HEK293 (cell line): Measurements from ENCODE around the gene ZSCAN12.

Source experiments
- GLI2 ChIP-seq: fragments of 450-650 bp; formaldehyde crosslinking; IDR thresholded peaks from 2 replicates; pipeline ENCODE4; 2017; ENCODE audit warnings: missing biosample characterization, missing genetic modification characterization, low read depth, borderline replicate concordance
- IKZF3 ChIP-seq: fragments of 450-650 bp; IDR thresholded peaks from 2 replicates; pipeline ENCODE4 v1.5.0; 2018; ENCODE audit warnings: missing biosample characterization, mild to moderate bottlenecking, missing genetic modification characterization, moderate library complexity
- KLF8 ChIP-seq: fragments of 450-650 bp; formaldehyde crosslinking; IDR thresholded peaks from 2 replicates; pipeline ENCODE4 v1.5.1; 2016; ENCODE audit warnings: missing biosample characterization, missing genetic modification characterization
- SCRT1 ChIP-seq: fragments of 450-650 bp; formaldehyde crosslinking; IDR thresholded peaks from 2 replicates; pipeline ENCODE4 v1.5.1; 2016; ENCODE audit warnings: missing biosample characterization, missing genetic modification characterization, borderline replicate concordance
- ZBTB20 ChIP-seq: fragments of 450-650 bp; formaldehyde crosslinking; IDR thresholded peaks from 2 replicates; pipeline ENCODE4 v1.5.1; 2016; ENCODE audit warnings: missing biosample characterization, missing genetic modification characterization
- ZNF114 ChIP-seq: fragments of 450-650 bp; formaldehyde crosslinking; IDR thresholded peaks from 2 replicates; pipeline ENCODE4 v1.5.0; 2017; ENCODE audit warnings: missing biosample characterization, missing genetic modification characterization
- ZNF146 ChIP-seq: fragments of 450-650 bp; formaldehyde crosslinking; IDR thresholded peaks from 2 replicates; pipeline ENCODE4 v1.5.1; 2016; ENCODE audit warnings: missing biosample characterization, missing genetic modification characterization
- ZNF223 ChIP-seq: fragments of 450-650 bp; formaldehyde crosslinking; IDR thresholded peaks from 2 replicates; pipeline ENCODE4 v1.5.1; 2016; ENCODE audit warnings: missing biosample characterization, missing genetic modification characterization
- ZNF433 ChIP-seq: fragments of 450-650 bp; formaldehyde crosslinking; IDR thresholded peaks from 2 replicates; pipeline ENCODE4 v1.5.1; 2016; ENCODE audit warnings: missing biosample characterization, missing genetic modification characterization, low read depth
- ZNF561 ChIP-seq: fragments of 450-650 bp; IDR thresholded peaks from 2 replicates; pipeline ENCODE4 v1.5.1; 2018; ENCODE audit warnings: missing biosample characterization, missing genetic modification characterization, borderline replicate concordance
- ZNF571 ChIP-seq: fragments of 450-650 bp; formaldehyde crosslinking; IDR thresholded peaks from 2 replicates; pipeline ENCODE4 v1.5.0; 2017; ENCODE audit warnings: missing biosample characterization, missing genetic modification characterization
- ZNF596 ChIP-seq: fragments of 450-650 bp; IDR thresholded peaks from 2 replicates; pipeline ENCODE4 v1.5.0; 2018; ENCODE audit warnings: missing biosample characterization, mild to moderate bottlenecking, missing genetic modification characterization, moderate library complexity
- ZNF600 ChIP-seq: fragments of 450-650 bp; formaldehyde crosslinking; IDR thresholded peaks from 2 replicates; pipeline ENCODE4 v1.5.1; 2016; ENCODE audit warnings: missing biosample characterization, missing genetic modification characterization
- ZNF658 ChIP-seq: fragments of 450-650 bp; formaldehyde crosslinking; IDR thresholded peaks from 2 replicates; pipeline ENCODE4; 2016; ENCODE audit warnings: missing biosample characterization, missing genetic modification characterization
- ZNF660 ChIP-seq: fragments of 450-650 bp; IDR thresholded peaks from 2 replicates; pipeline ENCODE4 v1.5.1; 2018; ENCODE audit warnings: missing biosample characterization, mild to moderate bottlenecking, missing genetic modification characterization
- ZNF701 ChIP-seq: fragments of 450-650 bp; formaldehyde crosslinking; IDR thresholded peaks from 2 replicates; pipeline ENCODE4 v1.5.1; 2016; ENCODE audit warnings: missing biosample characterization, missing genetic modification characterization
- ZNF830 ChIP-seq: fragments of 450-650 bp; IDR thresholded peaks from 2 replicates; pipeline ENCODE4 v1.5.0; 2018; ENCODE audit warnings: missing biosample characterization, missing genetic modification characterization, low read depth, mild to moderate bottlenecking, moderate library complexity
- ZNF837 ChIP-seq: fragments of 450-650 bp; formaldehyde crosslinking; IDR thresholded peaks from 2 replicates; pipeline ENCODE4 v1.5.1; 2016; ENCODE audit warnings: missing biosample characterization, missing genetic modification characterization
- TF ChIP-seq, protein P1 (sequence below): fragments of 450-650 bp; formaldehyde crosslinking; IDR thresholded peaks from 2 replicates; pipeline ENCODE4 v1.5.1; 2016; ENCODE audit warnings: missing biosample characterization, missing genetic modification characterization
- TF ChIP-seq, protein P2 (sequence below): fragments of 450-650 bp; formaldehyde crosslinking; IDR thresholded peaks from 2 replicates; pipeline ENCODE4 v1.5.1; 2016; ENCODE audit warnings: missing biosample characterization, missing genetic modification characterization
- TF ChIP-seq, protein P3 (sequence below): fragments of 450-650 bp; formaldehyde crosslinking; conservative IDR thresholded peaks from 2 replicates; pipeline ENCODE4 v1.5.1; 2016; ENCODE audit warnings: low read depth, missing biosample characterization, missing genetic modification characterization
- TF ChIP-seq, protein P4 (sequence below): fragments of 450-650 bp; formaldehyde crosslinking; IDR thresholded peaks from 2 replicates; pipeline ENCODE4 v1.5.1; 2016; ENCODE audit warnings: missing biosample characterization, missing genetic modification characterization
- TF ChIP-seq, protein P5 (sequence below): fragments of 450-650 bp; formaldehyde crosslinking; conservative IDR thresholded peaks from 2 replicates; pipeline ENCODE4 v1.5.1; 2016; ENCODE audit warnings: low read depth, missing biosample characterization, missing genetic modification characterization
- TF ChIP-seq, protein P6 (sequence below): fragments of 450-650 bp; formaldehyde crosslinking; IDR thresholded peaks from 2 replicates; pipeline ENCODE4 v1.5.1; 2016; ENCODE audit warnings: missing biosample characterization, missing genetic modification characterization

Gene ZSCAN12

DNA sequence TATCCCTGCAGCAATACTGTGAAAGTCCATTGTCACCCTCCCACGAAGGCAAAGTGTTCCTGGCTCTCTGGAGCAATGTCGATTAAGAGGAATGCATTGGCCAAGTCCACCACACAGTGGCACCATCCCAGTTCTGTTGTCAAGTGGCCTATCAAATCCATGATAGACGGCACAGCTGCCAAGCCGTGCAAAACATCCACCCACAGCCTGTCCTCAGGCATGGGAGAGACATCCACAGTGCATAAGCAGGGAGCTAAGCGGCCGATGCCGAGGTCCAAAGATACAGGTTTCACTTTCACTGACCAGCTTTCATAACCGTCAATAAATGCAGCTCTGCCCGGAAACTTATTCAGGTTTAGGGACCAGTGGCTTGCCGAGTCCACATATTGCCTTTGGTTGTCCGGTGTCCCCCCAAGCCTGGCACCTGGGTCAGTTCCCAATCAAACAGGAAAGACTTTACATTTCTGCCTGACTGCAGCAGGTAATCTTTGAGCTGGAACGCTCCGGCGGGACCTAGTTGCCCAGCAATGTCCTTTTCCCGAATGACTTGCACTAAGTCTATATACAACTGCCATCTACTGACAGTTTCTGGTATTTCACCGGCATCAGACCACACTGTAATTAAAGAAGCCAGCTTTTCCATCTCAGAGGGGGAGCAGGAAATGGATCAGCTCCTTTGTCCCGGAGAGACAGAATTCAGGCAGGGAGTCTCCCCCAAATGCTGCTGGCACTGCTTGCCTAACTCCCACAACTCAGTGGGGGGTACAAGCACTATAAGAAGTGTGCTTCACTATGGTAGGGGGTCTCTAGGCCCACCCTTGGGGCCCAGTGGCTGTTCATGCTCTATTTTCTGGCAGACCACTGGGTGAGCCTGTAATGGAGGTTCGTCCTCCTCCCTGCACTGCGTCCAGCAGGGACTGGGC is 43.5 kb downstream of the ZSCAN12 start (continued):
- TF ChIP-seq, protein P1, sequence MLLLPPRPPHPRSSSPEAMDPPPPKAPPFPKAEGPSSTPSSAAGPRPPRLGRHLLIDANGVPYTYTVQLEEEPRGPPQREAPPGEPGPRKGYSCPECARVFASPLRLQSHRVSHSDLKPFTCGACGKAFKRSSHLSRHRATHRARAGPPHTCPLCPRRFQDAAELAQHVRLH (tag by site-specific recombination) = no peak
- TF ChIP-seq ZBTB20 (tag by site-specific recombination) = peak; percentile 63
- TF ChIP-seq ZNF561 = 0 out of 2 replicates have a peak, but pooled peaks have one; percentile 41
- TF ChIP-seq, protein P2, sequence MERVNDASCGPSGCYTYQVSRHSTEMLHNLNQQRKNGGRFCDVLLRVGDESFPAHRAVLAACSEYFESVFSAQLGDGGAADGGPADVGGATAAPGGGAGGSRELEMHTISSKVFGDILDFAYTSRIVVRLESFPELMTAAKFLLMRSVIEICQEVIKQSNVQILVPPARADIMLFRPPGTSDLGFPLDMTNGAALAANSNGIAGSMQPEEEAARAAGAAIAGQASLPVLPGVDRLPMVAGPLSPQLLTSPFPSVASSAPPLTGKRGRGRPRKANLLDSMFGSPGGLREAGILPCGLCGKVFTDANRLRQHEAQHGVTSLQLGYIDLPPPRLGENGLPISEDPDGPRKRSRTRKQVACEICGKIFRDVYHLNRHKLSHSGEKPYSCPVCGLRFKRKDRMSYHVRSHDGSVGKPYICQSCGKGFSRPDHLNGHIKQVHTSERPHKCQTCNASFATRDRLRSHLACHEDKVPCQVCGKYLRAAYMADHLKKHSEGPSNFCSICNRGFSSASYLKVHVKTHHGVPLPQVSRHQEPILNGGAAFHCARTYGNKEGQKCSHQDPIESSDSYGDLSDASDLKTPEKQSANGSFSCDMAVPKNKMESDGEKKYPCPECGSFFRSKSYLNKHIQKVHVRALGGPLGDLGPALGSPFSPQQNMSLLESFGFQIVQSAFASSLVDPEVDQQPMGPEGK (tag by site-specific recombination) = no peak
- no peak for TF ChIP-seq ZNF837
- TF ChIP-seq ZNF571 (tag by site-specific recombination) = no peak
- no peak for TF ChIP-seq ZNF146 (tag by site-specific recombination)
- no peak for TF ChIP-seq SCRT1 (tag by site-specific recombination)
- peak; percentile 79 for TF ChIP-seq ZNF223 (tag by site-specific recombination)
- peak; percentile 8; the same call in 1 of the 2 replicates for TF ChIP-seq ZNF660
- TF ChIP-seq ZNF830 = no peak
- TF ChIP-seq, protein P3, sequence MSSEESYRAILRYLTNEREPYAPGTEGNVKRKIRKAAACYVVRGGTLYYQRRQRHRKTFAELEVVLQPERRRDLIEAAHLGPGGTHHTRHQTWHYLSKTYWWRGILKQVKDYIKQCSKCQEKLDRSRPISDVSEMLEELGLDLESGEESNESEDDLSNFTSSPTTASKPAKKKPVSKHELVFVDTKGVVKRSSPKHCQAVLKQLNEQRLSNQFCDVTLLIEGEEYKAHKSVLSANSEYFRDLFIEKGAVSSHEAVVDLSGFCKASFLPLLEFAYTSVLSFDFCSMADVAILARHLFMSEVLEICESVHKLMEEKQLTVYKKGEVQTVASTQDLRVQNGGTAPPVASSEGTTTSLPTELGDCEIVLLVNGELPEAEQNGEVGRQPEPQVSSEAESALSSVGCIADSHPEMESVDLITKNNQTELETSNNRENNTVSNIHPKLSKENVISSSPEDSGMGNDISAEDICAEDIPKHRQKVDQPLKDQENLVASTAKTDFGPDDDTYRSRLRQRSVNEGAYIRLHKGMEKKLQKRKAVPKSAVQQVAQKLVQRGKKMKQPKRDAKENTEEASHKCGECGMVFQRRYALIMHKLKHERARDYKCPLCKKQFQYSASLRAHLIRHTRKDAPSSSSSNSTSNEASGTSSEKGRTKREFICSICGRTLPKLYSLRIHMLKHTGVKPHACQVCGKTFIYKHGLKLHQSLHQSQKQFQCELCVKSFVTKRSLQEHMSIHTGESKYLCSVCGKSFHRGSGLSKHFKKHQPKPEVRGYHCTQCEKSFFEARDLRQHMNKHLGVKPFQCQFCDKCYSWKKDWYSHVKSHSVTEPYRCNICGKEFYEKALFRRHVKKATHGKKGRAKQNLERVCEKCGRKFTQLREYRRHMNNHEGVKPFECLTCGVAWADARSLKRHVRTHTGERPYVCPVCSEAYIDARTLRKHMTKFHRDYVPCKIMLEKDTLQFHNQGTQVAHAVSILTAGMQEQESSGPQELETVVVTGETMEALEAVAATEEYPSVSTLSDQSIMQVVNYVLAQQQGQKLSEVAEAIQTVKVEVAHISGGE (tag by site-specific recombination) = no peak
- TF ChIP-seq ZNF701 (tag by site-specific recombination) = no peak
- peak; percentile 39; the same call in 1 of the 2 replicates for TF ChIP-seq IKZF3
- TF ChIP-seq ZNF114 (tag by site-specific recombination) = no peak
- TF ChIP-seq ZNF600 (tag by site-specific recombination) = peak; percentile 84
- TF ChIP-seq, protein P4, sequence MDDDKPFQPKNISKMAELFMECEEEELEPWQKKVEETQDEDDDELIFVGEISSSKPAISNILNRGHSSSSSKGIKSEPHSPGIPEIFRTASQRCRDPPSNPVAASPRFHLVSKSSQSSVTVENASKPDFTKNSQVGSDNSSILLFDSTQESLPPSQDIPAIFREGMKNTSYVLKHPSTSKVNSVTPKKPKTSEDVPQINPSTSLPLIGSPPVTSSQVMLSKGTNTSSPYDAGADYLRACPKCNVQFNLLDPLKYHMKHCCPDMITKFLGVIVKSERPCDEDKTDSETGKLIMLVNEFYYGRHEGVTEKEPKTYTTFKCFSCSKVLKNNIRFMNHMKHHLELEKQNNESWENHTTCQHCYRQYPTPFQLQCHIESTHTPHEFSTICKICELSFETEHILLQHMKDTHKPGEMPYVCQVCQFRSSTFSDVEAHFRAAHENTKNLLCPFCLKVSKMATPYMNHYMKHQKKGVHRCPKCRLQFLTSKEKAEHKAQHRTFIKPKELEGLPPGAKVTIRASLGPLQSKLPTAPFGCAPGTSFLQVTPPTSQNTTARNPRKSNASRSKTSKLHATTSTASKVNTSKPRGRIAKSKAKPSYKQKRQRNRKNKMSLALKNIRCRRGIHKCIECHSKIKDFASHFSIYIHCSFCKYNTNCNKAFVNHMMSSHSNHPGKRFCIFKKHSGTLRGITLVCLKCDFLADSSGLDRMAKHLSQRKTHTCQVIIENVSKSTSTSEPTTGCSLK (tag by site-specific recombination) = no peak
- TF ChIP-seq ZNF433 (tag by site-specific recombination) = no peak
- TF ChIP-seq KLF8 (tag by site-specific recombination) = no peak
- TF ChIP-seq GLI2 = no peak
- TF ChIP-seq, protein P5, sequence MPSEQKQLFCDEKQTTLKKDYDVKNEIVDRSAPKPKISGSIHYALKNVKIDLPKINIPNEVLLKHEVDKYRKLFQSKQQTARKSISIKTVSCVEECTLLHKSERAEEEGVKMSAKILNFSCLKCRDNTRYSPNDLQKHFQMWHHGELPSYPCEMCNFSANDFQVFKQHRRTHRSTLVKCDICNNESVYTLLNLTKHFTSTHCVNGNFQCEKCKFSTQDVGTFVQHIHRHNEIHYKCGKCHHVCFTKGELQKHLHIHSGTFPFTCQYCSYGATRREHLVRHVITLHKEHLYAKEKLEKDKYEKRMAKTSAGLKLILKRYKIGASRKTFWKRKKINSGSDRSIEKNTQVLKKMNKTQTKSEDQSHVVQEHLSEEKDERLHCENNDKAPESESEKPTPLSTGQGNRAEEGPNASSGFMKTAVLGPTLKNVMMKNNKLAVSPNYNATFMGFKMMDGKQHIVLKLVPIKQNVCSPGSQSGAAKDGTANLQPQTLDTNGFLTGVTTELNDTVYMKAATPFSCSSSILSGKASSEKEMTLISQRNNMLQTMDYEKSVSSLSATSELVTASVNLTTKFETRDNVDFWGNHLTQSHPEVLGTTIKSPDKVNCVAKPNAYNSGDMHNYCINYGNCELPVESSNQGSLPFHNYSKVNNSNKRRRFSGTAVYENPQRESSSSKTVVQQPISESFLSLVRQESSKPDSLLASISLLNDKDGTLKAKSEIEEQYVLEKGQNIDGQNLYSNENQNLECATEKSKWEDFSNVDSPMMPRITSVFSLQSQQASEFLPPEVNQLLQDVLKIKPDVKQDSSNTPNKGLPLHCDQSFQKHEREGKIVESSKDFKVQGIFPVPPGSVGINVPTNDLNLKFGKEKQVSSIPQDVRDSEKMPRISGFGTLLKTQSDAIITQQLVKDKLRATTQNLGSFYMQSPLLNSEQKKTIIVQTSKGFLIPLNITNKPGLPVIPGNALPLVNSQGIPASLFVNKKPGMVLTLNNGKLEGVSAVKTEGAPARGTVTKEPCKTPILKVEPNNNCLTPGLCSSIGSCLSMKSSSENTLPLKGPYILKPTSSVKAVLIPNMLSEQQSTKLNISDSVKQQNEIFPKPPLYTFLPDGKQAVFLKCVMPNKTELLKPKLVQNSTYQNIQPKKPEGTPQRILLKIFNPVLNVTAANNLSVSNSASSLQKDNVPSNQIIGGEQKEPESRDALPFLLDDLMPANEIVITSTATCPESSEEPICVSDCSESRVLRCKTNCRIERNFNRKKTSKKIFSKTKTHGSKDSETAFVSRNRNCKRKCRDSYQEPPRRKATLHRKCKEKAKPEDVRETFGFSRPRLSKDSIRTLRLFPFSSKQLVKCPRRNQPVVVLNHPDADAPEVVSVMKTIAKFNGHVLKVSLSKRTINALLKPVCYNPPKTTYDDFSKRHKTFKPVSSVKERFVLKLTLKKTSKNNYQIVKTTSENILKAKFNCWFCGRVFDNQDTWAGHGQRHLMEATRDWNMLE (tag by site-specific recombination) = peak; percentile 25; the same call in 1 of the 2 replicates
- TF ChIP-seq ZNF658 (tag by site-specific recombination) = no peak
- TF ChIP-seq, protein P6, sequence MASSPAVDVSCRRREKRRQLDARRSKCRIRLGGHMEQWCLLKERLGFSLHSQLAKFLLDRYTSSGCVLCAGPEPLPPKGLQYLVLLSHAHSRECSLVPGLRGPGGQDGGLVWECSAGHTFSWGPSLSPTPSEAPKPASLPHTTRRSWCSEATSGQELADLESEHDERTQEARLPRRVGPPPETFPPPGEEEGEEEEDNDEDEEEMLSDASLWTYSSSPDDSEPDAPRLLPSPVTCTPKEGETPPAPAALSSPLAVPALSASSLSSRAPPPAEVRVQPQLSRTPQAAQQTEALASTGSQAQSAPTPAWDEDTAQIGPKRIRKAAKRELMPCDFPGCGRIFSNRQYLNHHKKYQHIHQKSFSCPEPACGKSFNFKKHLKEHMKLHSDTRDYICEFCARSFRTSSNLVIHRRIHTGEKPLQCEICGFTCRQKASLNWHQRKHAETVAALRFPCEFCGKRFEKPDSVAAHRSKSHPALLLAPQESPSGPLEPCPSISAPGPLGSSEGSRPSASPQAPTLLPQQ = no peak; the same call in 1 of the 2 replicates
- TF ChIP-seq ZNF596 (tag by site-specific recombination) = no peak
